NCI-H128 (cell line): ENCODE results near the gene TLL1.

Experiments
- DNase-seq: peaks from one replicate; lab custom pipeline; 2025; ENCODE audit not compliant: unreplicated experiment; lab: John Stamatoyannopoulos, UW

The TLL1 gene

GRCh38 chr4:165970703-165971420, 97.8 kb downstream of the TLL1 start:
- no peak for DNase-seq

- DNase-seq: no peak
Observed at GRCh38 chr4:165971446-165971845, 98.4 kb downstream of the TLL1 start.

GRCh38 chr4:165971933-165972332, 98.9 kb downstream of the TLL1 start:
- no peak for DNase-seq

GRCh38 chr4:165972747-165973146, 99.7 kb downstream of the TLL1 start:
- no peak for DNase-seq

GRCh38 chr4:165982934-165983333, 109.9 kb downstream of the TLL1 start:
- no peak for DNase-seq

GRCh38 chr4:165986956-165987698, 114.1 kb downstream of the TLL1 start:
- DNase-seq: no peak

GRCh38 chr4:165991325-165992180, 118.5 kb downstream of the TLL1 start:
- no peak for DNase-seq

- DNase-seq: no peak
Observed at GRCh38 chr4:165992283-165992682, 119.2 kb downstream of the TLL1 start.

- no peak for DNase-seq
Observed at GRCh38 chr4:165994701-165995100, 121.7 kb downstream of the TLL1 start.

GRCh38 chr4:166003811-166004210, 130.8 kb downstream of the TLL1 start:
- no peak for DNase-seq

- DNase-seq: no peak
Observed at GRCh38 chr4:166006217-166006616, 133.2 kb downstream of the TLL1 start.

- no peak for DNase-seq
Observed at GRCh38 chr4:166008510-166008909, 135.5 kb downstream of the TLL1 start.

GRCh38 chr4:166012129-166013030, 139.3 kb downstream of the TLL1 start:
- DNase-seq: no peak

- DNase-seq: no peak
Observed at GRCh38 chr4:166014411-166014810, 141.4 kb downstream of the TLL1 start.

- DNase-seq: no peak
Observed at GRCh38 chr4:166017804-166018203, 144.8 kb downstream of the TLL1 start.

- DNase-seq: no peak
Observed at GRCh38 chr4:166019441-166020220, 146.6 kb downstream of the TLL1 start.

GRCh38 chr4:166021617-166022016, 148.6 kb downstream of the TLL1 start:
- DNase-seq: no peak

- no peak for DNase-seq
Observed at GRCh38 chr4:166034965-166035364, 161.9 kb downstream of the TLL1 start.

- DNase-seq: no peak
Observed at GRCh38 chr4:166039822-166040221, 166.8 kb downstream of the TLL1 start.

- no peak for DNase-seq
Observed at GRCh38 chr4:166042510-166043055, 169.5 kb downstream of the TLL1 start.
